OCI-LY3 (cell line): ENCODE results near the gene SMARCA4.

Experiments
- CTCF ChIP-seq: fragments of 200-600, 300-600 bp; sonication (generic); IDR thresholded peaks from 2 replicates; pipeline ENCODE4 v1.5.1; 2014; ENCODE audit warnings: antibody characterized with exemption, low read length, low read depth
- EZH2phosphoT487 ChIP-seq: fragments of 200-600 bp; shearing (Covaris generic); IDR thresholded peaks from 2 replicates; pipeline ENCODE4 v1.6.1; 2018; ENCODE audit warnings: antibody characterized with exemption, mixed run types, low read depth

- TF ChIP-seq CTCF (no peak), EZH2phosphoT487 (no peak)
These were observed 144.3 kb downstream of the SMARCA4 start for GRCh38 chr19:11105014-11105636.
